Measurements from ENCODE around the gene MB21D2.

- TF ChIP-seq POLR2A (IDR thresholded peaks at IDR 0.05) = no peak
- no peak for TF ChIP-seq CTCF (IDR thresholded peaks at IDR 0.05)
- TF ChIP-seq EP300 (IDR thresholded peaks at IDR 0.05) = no peak
These were observed 36.3 kb upstream of the MB21D2 start for GRCh38 chr3:192953926-192954325.
